ENCODE measurements around the gene ETFDH.

DNA sequence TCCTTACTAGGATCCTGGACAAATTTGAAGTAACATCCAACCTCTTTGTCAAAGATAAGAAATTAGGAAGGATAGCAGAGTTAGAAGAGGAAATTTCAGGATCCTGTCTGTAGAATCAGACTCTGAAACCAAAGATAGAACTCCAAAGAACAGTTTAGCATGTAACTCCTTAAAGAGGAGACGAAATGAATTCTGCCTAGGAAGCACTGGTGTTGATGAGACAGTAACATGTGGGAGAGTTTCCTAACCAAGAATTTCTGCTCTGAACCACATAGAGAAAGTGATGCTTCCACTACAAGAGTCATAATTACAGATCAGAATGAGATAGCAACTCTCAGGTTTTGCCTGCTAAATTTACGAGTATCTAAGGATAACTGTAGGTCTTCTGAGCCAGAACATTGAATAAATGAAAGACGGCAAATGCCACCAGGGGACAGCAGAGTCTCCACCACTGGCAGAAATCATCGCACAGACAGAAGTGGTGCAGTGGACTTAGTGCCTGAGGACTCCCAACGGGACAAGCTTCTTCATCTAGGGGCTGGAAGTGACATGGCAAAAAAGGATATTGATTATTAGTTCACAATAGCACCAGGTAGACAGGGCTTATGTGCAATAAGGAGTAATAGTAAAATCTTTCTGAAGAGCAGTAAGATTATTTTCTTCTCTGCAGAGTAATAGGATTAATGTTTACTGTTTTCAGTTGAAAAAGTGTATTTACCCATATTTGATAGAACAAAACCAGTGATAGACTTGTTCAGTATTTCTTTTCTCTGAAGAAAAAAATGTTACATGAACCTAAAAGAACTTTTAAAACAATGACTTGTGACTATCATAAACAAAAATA, 57.8 kb downstream of the ETFDH start:
- TF ChIP-seq, protein P1, sequence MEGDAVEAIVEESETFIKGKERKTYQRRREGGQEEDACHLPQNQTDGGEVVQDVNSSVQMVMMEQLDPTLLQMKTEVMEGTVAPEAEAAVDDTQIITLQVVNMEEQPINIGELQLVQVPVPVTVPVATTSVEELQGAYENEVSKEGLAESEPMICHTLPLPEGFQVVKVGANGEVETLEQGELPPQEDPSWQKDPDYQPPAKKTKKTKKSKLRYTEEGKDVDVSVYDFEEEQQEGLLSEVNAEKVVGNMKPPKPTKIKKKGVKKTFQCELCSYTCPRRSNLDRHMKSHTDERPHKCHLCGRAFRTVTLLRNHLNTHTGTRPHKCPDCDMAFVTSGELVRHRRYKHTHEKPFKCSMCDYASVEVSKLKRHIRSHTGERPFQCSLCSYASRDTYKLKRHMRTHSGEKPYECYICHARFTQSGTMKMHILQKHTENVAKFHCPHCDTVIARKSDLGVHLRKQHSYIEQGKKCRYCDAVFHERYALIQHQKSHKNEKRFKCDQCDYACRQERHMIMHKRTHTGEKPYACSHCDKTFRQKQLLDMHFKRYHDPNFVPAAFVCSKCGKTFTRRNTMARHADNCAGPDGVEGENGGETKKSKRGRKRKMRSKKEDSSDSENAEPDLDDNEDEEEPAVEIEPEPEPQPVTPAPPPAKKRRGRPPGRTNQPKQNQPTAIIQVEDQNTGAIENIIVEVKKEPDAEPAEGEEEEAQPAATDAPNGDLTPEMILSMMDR (conservative IDR thresholded peaks at IDR 0.05; ENCODE audit: low read length): peak; percentile 75
- TF ChIP-seq EZH2phosphoT487 (IDR thresholded peaks at IDR 0.05; ENCODE audit: borderline replicate concordance, low read depth, low read length): no peak

Data from OCI-LY7 (cell line).